ENCODE measurements around the gene GRWD1. TPM values are rescaled to one million over a fixed set of nuclear protein-coding genes. Genes with fewer than 3 reads are reported as not detected.

The GRWD1 gene
- total RNA-seq, 1 donor from 2014 or later: 10.6 TPM

DNA sequence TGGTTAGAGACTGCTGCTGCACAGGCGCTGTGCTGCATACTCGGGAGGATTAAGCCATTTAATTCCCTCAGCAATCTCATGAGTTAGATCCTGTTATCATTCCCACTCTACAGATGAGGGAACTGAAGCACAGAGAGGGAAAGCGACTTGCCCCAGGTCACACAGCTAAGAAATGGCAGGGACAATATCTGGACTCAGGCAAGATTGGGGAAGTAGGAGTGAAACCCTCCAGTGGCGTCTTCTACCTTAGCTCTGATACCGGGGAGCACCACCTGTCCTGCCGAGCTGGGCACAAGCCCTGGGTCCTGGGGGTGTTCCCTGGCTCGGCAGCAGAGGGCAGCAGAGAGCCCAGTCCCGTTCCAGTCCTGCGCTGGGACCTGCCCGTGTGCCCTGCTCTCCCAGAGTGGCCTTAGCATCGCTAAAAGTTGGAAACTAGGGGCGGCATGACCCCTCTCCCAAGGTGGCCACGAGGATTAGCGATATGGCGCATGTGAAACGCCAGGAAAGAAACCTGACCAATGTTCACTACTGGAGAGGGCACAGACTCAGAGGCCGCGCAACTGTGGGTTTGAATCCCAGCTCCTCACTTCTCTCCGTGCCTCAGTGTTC, 43.9 kb downstream of the GRWD1 start:
- Histone ChIP-seq H2AFZ (replicated peaks) (no peak overlapping the region), H3F3A (ENCODE audit: low read depth) (peaks cover 38% of the 10 kb centered on the region), H3K79me2 (ENCODE audit: low read depth) (no peaks in the 10 kb centered on the region), H3K27ac (no peak overlapping the region), H3K36me3 (no peaks in the 10 kb centered on the region), H4K20me1 (ENCODE audit: low read depth) (peaks cover 17% of the 10 kb centered on the region), H3K27me3 (peaks cover 23% of the 10 kb centered on the region), H3K4me3 (no peak overlapping the region), H3K9me3 (ENCODE audit: low read depth) (no peaks in the 10 kb centered on the region), H3K4me2 (peak overlapping the region; percentile 64), H3K9ac (no peak overlapping the region), H3K4me1 (peaks cover 14% of the 10 kb centered on the region)
- TF ChIP-seq, protein P1, sequence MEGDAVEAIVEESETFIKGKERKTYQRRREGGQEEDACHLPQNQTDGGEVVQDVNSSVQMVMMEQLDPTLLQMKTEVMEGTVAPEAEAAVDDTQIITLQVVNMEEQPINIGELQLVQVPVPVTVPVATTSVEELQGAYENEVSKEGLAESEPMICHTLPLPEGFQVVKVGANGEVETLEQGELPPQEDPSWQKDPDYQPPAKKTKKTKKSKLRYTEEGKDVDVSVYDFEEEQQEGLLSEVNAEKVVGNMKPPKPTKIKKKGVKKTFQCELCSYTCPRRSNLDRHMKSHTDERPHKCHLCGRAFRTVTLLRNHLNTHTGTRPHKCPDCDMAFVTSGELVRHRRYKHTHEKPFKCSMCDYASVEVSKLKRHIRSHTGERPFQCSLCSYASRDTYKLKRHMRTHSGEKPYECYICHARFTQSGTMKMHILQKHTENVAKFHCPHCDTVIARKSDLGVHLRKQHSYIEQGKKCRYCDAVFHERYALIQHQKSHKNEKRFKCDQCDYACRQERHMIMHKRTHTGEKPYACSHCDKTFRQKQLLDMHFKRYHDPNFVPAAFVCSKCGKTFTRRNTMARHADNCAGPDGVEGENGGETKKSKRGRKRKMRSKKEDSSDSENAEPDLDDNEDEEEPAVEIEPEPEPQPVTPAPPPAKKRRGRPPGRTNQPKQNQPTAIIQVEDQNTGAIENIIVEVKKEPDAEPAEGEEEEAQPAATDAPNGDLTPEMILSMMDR (IDR thresholded peaks at IDR 0.05): peak; percentile 93
- TF ChIP-seq EZH2 (IDR thresholded peaks at IDR 0.05): no peak
- Mint-ChIP-seq H3K9me3 (no peaks in the 10 kb centered on the region), H3K36me3 (peaks cover 3% of the 10 kb centered on the region), H3K27me3 (ENCODE audit: insufficient read depth, low read depth) (peaks cover 17% of the 10 kb centered on the region), H3K4me3 (peak overlapping the region; percentile 66), H3K27ac (no peak overlapping the region), H3K4me1 (peaks cover 39% of the 10 kb centered on the region)
- DNase-seq (ENCODE audit: low spot score): peak; percentile 85

DNA sequence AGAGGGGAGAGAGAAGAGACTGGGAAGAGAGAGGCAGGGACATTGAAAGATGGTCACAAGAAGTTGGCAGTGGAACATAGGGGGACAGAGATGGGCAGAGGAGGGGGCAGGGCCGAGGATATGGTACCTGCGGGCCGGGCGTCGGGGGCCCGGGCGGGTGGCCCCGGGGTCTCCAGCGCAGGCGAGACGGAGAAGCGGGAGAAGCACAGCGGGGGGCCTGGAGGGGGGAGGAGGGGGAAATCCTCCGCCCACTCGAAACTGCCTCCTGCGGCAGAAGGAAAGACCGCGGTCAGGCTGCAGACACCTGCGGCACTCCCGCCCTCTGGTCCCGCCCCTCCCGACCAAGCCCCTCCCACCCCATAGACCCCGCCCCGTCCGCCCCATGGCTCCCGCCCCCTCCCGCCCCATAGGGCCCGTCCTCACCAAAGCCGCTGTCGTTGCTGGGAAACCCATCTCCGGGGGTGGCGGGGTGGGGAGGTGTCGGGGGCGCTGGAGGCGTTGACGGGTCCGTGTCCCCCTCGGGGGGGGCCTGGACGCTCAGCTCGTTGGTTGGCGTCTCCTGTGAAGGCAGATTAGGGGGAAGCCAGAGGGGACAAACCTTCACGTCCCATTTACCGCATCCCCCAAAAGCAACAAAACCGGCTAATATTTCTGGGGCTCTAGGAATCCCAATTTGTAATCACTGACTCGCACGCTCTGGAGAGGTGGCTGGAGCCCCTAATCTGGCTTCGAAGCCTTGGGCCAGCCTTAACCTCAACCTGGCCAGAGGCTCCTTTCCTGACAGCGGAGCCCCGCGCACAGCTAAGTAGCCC, 45.4 kb downstream of the GRWD1 start:
- Mint-ChIP-seq H3K27me3 (ENCODE audit: insufficient read depth, low read depth) (peaks cover 18% of the 10 kb centered on the region), H3K36me3 (peaks cover 3% of the 10 kb centered on the region), H3K4me1 (peaks cover 43% of the 10 kb centered on the region), H3K27ac (no peak overlapping the region), H3K4me3 (peak overlapping the region; percentile 77), H3K9me3 (no peaks in the 10 kb centered on the region)
- H3K4me1 ChIP-seq: peaks cover 14% of the 10 kb centered on the region
- peaks cover 44% of the 10 kb centered on the region for H3F3A ChIP-seq (ENCODE audit: low read depth)
- H3K27ac ChIP-seq: no peak overlapping the region
- no peak overlapping the region for H3K9ac ChIP-seq
- no peaks in the 10 kb centered on the region for H3K36me3 ChIP-seq
- peaks cover 17% of the 10 kb centered on the region for H4K20me1 ChIP-seq (ENCODE audit: low read depth)
- H2AFZ ChIP-seq (replicated peaks): no peak overlapping the region
- H3K79me2 ChIP-seq (ENCODE audit: low read depth): no peaks in the 10 kb centered on the region
- peak overlapping the region; percentile 64 for H3K4me2 ChIP-seq
- TF ChIP-seq, protein P1 (IDR thresholded peaks at IDR 0.05): no peak
- TF ChIP-seq EZH2phosphoT487 (IDR thresholded peaks at IDR 0.05): no peak
- no peak for TF ChIP-seq EZH2 (IDR thresholded peaks at IDR 0.05)
- peak; percentile 88 for DNase-seq (ENCODE audit: low spot score)
- peaks cover 31% of the 10 kb centered on the region for H3K27me3 ChIP-seq
- H3K9me3 ChIP-seq (ENCODE audit: low read depth): no peaks in the 10 kb centered on the region
- H3K4me3 ChIP-seq: peak overlapping the region; percentile 34

DNA sequence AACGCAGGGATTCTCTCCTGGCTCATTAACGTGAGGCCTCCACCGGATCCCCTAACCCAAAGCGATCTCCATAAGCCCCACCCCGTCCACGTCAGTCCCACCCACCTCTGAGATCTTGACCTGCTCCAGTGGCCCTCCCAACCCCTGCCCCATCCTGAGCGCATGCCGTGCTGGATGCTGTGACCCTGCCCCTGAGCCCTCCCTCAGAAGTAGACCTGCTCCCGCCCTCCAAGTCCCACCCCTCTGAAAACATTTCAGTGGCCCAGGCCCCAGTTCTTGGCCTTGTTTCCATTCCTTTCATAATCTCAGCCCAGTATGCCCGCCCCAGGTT, 46.0 kb downstream of the GRWD1 start:
- peaks cover 1% of the 10 kb centered on the region for H3K36me3 Mint-ChIP-seq
- Histone ChIP-seq H4K20me1 (ENCODE audit: low read depth) (peaks cover 17% of the 10 kb centered on the region), H3K36me3 (no peaks in the 10 kb centered on the region), H3K4me1 (peaks cover 14% of the 10 kb centered on the region), H3K9me3 (ENCODE audit: low read depth) (no peaks in the 10 kb centered on the region), H3K4me3 (peak overlapping the region; percentile 34), H3K27me3 (peaks cover 31% of the 10 kb centered on the region), H3F3A (ENCODE audit: low read depth) (peaks cover 45% of the 10 kb centered on the region), H3K79me2 (ENCODE audit: low read depth) (no peaks in the 10 kb centered on the region), H3K4me2 (peak overlapping the region; percentile 64), H3K9ac (no peak overlapping the region), H2AFZ (replicated peaks) (no peak overlapping the region), H3K27ac (no peak overlapping the region)
- no peak overlapping the region for H3K27ac Mint-ChIP-seq
- H3K9me3 Mint-ChIP-seq: no peaks in the 10 kb centered on the region
- peaks cover 40% of the 10 kb centered on the region for H3K4me1 Mint-ChIP-seq
- peaks cover 16% of the 10 kb centered on the region for H3K27me3 Mint-ChIP-seq (ENCODE audit: insufficient read depth, low read depth)
- DNase-seq (ENCODE audit: low spot score): peak; percentile 83
- TF ChIP-seq EZH2phosphoT487 (IDR thresholded peaks at IDR 0.05) (no peak), EZH2 (IDR thresholded peaks at IDR 0.05) (no peak)
- TF ChIP-seq, protein P1 (IDR thresholded peaks at IDR 0.05): no peak
- peak overlapping the region; percentile 77 for H3K4me3 Mint-ChIP-seq
